RWPE1 (cell line): ENCODE results near the gene IL17C.

ENCODE experiments used
- CTCF ChIA-PET: fragments of 350-600 bp; sonication (Branson Sonifier 250); formaldehyde crosslinking; extraction: SDS; loops from one replicate; lab custom pipeline; 2021; lab: Yijun Ruan, JAX
- POLR2A ChIA-PET: fragments of 400-600 bp; formaldehyde crosslinking; extraction: SDS; loops from one replicate; lab custom pipeline; 2020; ENCODE audit warnings: antibody characterized with exemption; ENCODE audit not compliant: low non-redundant PET; lab: Yijun Ruan, JAX
- DNase-seq: peaks from one replicate; pipeline ENCODE4 v3.0.0; 2012; ENCODE audit warnings: low spot score
- H3K27ac ChIP-seq: fragments of 450-650 bp; 2 replicates; pipeline ENCODE4 v1.5.1; 2017
- CTCF ChIP-seq: fragments of 450-650 bp; conservative IDR thresholded peaks from 2 replicates; pipeline ENCODE4 v1.5.1; 2017; ENCODE audit warnings: low read depth, mild to moderate bottlenecking

Gene IL17C

GRCh38 chr16:88651276-88651988 lies 13.1 kb downstream of the IL17C start:
- peak overlapping the region; percentile 71 for H3K27ac ChIP-seq
- ChIA-PET CTCF (no interaction called here), POLR2A (interaction anchor here (0.6 kb wide), 1 partner anchor 11 kb away, joined by 3 read pairs; the partner anchor contains the start of gene MVD)
- no peak for TF ChIP-seq CTCF
- DNase-seq, result no peak

GRCh38 chr16:88651989-88652761 lies 13.8 kb downstream of the IL17C start:
- H3K27ac ChIP-seq, result peak overlapping the region; percentile 71
- TF ChIP-seq CTCF, result no peak
- ChIA-PET POLR2A (no interaction called here), CTCF (no interaction called here)
- DNase-seq, result no peak

- H3K27ac ChIP-seq, result peak overlapping the region; percentile 71
- TF ChIP-seq CTCF, result no peak
- POLR2A ChIA-PET, result no interaction called here
- CTCF ChIA-PET, result no interaction called here
- no peak for DNase-seq
These were observed 14.3 kb downstream of the IL17C start for GRCh38 chr16:88652762-88653063.

GRCh38 chr16:88653101-88653500 lies 14.7 kb downstream of the IL17C start:
- ChIA-PET POLR2A (no interaction called here), CTCF (no interaction called here)
- DNase-seq, result no peak
- no peak for TF ChIP-seq CTCF
- peak overlapping the region; percentile 28 for H3K27ac ChIP-seq

GRCh38 chr16:88653596-88654362 lies 15.4 kb downstream of the IL17C start:
- TF ChIP-seq CTCF, result no peak
- POLR2A ChIA-PET, result no interaction called here
- CTCF ChIA-PET, result no interaction called here
- peak overlapping the region; percentile 28 for H3K27ac ChIP-seq
- DNase-seq, result no peak

- ChIA-PET CTCF (no interaction called here), POLR2A (no interaction called here)
- TF ChIP-seq CTCF, result no peak
- no peak for DNase-seq
- H3K27ac ChIP-seq, result peak overlapping the region; percentile 28
These were observed 16.1 kb downstream of the IL17C start for GRCh38 chr16:88654363-88655052.
